ENCODE results near the gene SIVA1.

The SIVA1 gene

GRCh38 chr14:104797115-104798044, 44.4 kb downstream of the SIVA1 start:
- TF ChIP-seq CTCF (IDR thresholded peaks at IDR 0.05), result no peak
- H3K36me3 ChIP-seq, result peaks cover 0 to 4% (median 0%) of the 10 kb centered on the region in 3 donors
- peaks cover 5 to 72% (median 52%) of the 10 kb centered on the region in 4 donors for H3K4me1 ChIP-seq
- H3K27ac ChIP-seq, result peak overlapping the region; percentile 83 to 100
- intact Hi-C loops (cut with DNase I; ENCODE audit: low total_unique reads), result no loop called here
- H3K4me3 ChIP-seq, result no peak overlapping the region
- no peaks in the 10 kb centered on the region for H3K27me3 ChIP-seq
- no peaks in the 10 kb centered on the region for H3K9me3 ChIP-seq
- DNase-seq, result no peak

GRCh38 chr14:104798300-104799243, 45.6 kb downstream of the SIVA1 start:
- no peaks in the 10 kb centered on the region for H3K36me3 ChIP-seq
- no peak overlapping the region for H3K4me3 ChIP-seq
- no peak for TF ChIP-seq CTCF (IDR thresholded peaks at IDR 0.05)
- H3K4me1 ChIP-seq, result peaks cover 5 to 71% (median 42%) of the 10 kb centered on the region in 4 donors
- H3K27me3 ChIP-seq, result no peaks in the 10 kb centered on the region
- no peak for DNase-seq
- intact Hi-C loops (cut with DNase I; ENCODE audit: low total_unique reads), result no loop called here
- peak overlapping the region; percentile 99 to 100 for H3K27ac ChIP-seq
- no peaks in the 10 kb centered on the region for H3K9me3 ChIP-seq

- peak in 1 of 2 experiments; percentile 14 for TF ChIP-seq CTCF (IDR thresholded peaks at IDR 0.05)
- no peaks in the 10 kb centered on the region for H3K36me3 ChIP-seq
- H3K27me3 ChIP-seq, result no peaks in the 10 kb centered on the region
- H3K9me3 ChIP-seq, result no peaks in the 10 kb centered on the region
- H3K4me1 ChIP-seq, result peaks cover 5 to 63% (median 34%) of the 10 kb centered on the region in 4 donors
- peak overlapping the region; percentile 61 to 89 for H3K4me3 ChIP-seq
- peak overlapping the region; percentile 99 to 100 for H3K27ac ChIP-seq
- DNase-seq, result peak in 1 of 2 donors; percentile 51
- intact Hi-C loops (cut with DNase I; ENCODE audit: low total_unique reads), result no loop called here
These were observed 46.5 kb downstream of the SIVA1 start for GRCh38 chr14:104799244-104800014.

- peak; percentile 29 to 46 for TF ChIP-seq CTCF (IDR thresholded peaks at IDR 0.05)
- DNase-seq, result peak; percentile 84 to 95
- H3K27ac ChIP-seq, result peak overlapping the region; percentile 99 to 100
- H3K4me3 ChIP-seq, result peak overlapping the region; percentile 61 to 89
- H3K4me1 ChIP-seq, result peaks cover 5 to 59% (median 31%) of the 10 kb centered on the region in 4 donors
- H3K27me3 ChIP-seq, result no peaks in the 10 kb centered on the region
- H3K9me3 ChIP-seq, result no peaks in the 10 kb centered on the region
- no peaks in the 10 kb centered on the region for H3K36me3 ChIP-seq
- intact Hi-C loops (cut with DNase I; ENCODE audit: low total_unique reads), result no loop called here
These were observed 47.2 kb downstream of the SIVA1 start for GRCh38 chr14:104800015-104800770.

Data from tibial artery (tissue), 4 donors.